ENCODE measurements around the gene C2CD4A.

Gene C2CD4A

DNA sequence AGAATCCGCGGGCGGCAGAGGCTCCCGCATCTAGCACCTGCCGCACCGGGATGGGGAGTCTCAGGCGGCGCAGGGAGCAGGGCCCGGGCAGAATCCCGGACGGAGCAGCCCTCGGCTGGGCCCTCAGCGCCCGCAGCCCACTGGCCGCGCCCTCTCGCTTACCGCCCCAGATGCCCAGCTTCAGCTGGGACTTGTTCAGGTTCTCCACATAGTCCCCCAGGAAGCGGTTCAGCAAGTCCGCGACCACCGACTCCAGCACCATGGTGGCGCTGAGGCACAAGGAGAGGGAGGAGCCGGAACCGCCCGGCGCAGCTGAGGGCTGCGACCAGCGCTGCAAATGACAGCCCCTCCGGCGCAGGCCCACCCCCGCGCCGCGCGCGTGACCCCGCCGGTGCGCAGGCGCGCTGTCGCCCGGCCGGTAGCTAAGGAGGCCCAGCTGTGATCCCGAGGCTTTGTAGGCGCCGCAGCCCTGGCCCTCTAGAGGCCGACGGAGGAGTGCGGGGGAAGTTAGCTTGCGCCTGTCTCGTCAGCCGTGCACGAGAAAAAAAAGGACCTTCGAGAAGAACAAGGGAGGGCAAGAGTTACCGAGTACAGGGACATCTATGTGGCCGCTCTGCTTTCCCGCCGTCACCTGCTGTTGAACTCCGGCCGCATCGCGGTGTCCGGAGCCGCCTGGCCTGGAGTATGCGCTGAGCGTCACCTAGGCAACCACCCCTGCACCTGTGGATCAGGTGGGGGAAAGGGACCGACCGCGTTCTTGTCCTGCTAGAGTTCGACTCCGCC lies 6.5 kb upstream of the C2CD4A start, which contains the start of gene VPS13C:
Gene VPS13C, minus strand, starts transcription at position 335 of the 783 bp plus-strand sequence. Its CDS starts 73 bp downstream, at position 262.
- DNase-seq, result peak; percentile 95

- no peak for DNase-seq
Measured at GRCh38 chr15:62060896-62061280, 5.9 kb upstream of the C2CD4A start.

DNA sequence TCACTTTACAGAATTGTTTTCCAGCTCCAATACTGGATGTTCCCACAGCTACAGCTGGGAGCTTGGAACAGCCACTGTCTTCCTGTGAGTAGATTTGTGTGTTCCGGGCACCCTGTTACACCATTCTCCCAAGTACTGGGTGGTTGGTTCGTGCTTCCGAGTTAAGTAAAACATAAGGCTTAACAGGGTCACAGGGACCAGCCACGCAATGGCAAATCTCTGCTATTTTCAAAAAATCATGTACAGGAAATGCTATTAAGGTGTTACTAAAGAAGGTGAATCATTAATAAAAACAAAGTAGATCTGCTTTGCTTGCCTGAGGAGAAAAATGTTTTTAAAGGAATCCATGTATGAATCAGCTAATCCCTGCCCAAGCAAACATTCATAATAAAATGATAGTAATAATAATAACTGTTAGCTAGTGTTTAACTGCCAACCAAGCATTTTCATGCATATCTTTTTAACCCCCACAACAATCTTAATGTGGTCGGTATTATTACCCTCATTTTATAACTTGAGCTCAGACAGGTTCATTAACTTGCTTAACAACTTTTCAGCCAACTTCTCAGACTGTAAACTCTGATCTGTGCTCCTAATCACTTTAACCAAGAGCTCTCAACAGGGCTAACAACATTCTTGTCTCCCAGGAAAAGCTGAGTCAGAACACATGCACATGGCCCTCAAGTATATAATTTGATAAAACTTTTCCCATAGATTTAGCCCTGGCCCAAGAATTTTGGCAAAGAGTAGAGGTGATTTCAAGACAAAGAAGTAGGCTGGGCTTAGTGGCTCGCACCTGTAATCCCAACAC lies 2.7 kb upstream of the C2CD4A start:
- DNase-seq, result no peak

GRCh38 chr15:62067448-62068044 lies 769 bp downstream of the C2CD4A start:
- DNase-seq, result peak; percentile 30

DNA sequence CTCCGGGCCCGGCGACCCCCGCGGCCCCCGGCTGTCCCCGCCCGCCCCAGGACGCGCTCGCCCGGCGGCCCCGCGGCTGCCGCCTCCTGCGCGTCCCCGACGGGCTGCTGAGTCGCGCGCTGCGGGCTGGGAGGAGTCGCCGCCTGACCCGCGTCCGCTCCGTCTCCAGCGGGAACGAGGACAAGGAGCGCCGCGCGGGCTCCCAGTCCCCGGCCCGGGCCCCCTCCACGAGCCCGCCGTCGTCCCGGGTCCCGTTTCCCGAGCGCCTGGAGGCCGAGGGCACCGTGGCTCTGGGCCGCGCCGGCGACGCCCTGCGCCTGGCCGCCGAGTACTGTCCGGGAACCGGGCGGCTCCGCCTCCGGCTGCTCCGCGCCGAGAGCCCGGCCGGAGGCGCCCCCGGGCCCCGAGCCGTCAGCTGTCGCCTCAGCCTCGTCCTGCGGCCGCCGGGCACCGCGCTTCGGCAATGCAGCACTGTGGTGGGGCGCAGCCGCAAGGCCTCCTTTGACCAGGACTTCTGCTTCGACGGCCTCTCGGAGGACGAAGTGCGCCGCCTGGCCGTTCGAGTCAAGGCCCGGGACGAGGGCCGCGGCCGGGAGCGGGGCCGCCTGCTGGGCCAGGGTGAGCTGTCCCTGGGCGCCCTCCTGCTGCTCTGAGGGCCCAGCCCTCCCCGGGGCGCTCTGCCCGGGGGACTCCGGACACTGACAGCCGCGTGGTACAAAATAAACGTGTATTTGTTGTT lies 1.5 kb downstream of the C2CD4A start:
- DNase-seq, result peak; percentile 47

DNA sequence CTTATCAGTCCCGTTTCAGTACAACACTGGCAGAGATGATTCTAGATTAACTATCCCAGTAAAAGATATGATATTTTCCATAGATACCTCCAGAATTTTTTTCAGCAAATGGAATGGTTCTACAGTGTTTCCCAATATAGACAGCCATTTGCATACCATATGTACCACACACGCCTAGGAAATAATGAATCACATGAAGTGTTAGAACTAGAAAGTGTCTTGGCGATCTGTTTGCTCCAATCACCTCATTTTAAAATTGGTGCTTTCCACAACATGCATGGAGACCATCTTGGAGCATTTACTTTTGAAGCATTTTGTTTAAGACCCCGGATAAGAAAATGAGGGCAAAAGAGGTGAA lies 2.0 kb downstream of the C2CD4A start:
- DNase-seq, result no peak

GRCh38 chr15:62069551-62069950 lies 2.8 kb downstream of the C2CD4A start:
- no peak for DNase-seq

DNA sequence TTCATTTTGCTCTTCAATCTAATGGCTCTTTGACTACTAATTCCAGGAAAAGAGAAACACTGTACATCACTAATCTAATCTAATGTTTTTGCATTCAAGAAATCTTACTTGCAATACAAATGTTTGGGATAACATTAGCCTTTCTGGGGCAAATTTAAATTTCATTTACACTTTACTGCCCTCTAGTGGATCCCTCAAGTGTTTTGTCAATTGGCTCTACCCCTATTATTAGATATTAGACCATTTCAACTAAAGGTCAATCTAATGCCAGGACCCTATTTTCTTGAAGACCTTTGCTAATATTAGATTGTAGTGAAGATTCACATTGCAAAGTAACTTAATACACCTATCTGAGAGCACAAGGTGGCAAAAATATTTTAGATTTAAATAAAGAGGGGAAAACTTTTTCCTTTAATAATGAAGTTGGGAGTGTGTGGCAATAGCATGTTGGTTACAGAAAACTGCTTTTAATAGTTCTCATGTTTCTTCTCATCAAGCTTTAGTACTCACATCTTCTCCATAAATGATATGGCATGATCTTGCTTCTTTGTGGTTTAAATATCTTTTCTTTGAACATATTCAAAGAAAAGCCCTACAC lies 5.0 kb downstream of the C2CD4A start:
- no peak for DNase-seq

DNA sequence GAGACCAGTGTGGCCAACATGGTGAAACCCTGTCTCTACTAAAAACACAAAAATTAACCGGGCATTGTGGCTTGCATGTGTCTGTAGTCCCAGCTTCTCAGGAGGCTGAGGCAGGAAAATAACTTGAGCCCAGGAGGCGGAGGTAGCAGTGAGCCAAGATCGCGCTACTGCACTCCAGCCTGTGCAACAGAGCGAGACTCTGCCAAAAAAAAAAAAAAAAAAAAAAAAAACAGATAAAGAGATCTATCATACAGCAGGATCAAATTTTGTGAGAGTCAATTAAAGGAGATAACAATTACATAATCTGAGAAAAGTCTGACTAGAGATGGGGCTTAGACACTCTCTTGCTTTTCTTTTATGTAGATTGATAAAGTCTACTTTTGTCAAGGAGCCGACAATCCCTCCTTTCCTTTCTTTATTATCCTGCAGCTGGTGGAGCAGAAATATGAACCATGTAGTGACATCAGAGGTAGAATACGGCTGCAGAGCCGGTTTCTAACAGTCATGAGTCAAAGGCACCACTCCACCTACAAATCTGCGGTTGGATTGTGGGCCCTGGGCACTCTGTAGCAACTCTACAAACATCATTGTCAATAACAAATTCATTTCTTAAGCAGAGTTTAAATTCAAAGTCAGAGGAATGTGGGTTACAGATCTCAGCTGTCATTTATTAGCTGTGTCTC lies 9.0 kb downstream of the C2CD4A start:
- DNase-seq, result no peak

DNA sequence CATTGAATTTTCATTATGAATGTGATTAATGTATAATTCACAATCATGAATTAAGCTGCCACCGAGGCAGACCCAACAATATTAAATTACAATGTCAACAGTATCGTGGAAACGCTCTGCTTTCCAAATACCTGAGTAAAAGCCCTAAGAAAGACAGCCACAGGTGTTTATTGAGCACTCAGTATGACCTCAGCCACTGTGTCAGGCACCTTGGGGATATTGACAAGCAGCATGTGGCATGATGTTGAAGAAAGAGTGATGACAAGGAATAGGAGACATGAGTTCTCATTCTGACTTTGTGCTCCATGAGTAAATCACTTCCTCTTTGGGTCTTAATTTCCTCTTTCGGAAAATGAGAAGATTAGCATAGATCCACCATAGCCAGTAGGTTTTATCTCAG lies 12.8 kb downstream of the C2CD4A start:
- DNase-seq, result no peak

- no peak for DNase-seq
Measured at GRCh38 chr15:62083194-62084154, 16.7 kb downstream of the C2CD4A start.

DNA sequence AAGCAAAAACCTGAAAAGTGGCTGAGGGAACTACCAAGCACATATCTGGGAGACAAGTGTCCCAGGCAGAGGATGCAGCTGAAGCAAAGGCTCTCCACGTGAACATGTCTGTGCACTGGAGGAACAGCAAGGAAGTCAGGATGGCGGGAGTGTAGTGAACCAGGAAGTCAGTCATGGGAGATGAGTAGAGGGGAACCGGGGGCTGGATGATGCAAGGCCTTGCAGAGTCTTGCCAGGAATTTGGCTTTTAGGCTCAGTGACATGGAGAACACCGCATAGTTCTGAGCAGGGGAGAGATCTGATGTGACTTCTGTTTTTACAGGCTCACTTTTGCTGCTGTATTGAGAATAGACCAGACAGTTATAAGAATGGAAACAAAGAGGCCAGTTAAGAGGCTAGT lies 19.0 kb downstream of the C2CD4A start:
- no peak for DNase-seq

- DNase-seq, result peak; percentile 45
Measured at GRCh38 chr15:62087671-62088352, 21.0 kb downstream of the C2CD4A start.

DNA sequence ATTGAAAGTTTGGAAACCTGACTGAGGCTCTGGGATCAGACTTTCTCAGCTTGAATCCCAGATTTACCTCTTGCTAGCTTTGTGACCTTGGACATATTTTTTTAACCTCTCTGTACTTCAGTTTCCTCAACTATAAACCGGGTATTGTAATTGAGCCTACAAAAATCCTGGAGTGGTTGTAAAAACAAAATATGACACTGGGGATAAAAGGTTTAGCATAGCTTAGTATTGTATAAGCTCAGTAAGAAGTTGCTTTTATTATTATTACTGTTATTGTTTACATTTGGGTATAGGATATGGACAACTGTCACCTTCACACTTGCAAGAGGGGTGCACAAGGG lies 21.5 kb downstream of the C2CD4A start:
- DNase-seq, result no peak

DNA sequence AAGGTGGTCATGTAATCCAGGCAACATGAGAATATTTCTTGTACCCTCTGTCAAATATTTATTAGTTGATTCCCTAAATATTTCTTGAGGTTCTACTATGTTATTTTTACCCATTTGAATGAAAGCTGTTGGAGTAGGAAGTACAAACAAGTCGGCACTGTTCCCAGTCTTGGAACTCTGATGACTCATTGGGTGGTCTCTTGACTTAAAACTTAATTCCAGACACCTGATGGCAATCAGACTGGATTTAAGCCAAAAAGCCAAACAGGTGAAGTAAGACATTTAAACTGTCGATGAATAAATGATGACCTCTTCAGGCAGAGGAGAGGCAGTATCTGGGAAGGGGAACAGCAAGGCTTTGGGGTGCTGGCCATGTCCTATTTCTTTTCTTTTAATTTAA lies 22.8 kb downstream of the C2CD4A start:
- DNase-seq, result no peak

GRCh38 chr15:62090988-62091387 lies 24.2 kb downstream of the C2CD4A start:
- no peak for DNase-seq

- no peak for DNase-seq
Measured at GRCh38 chr15:62093809-62094208, 27.0 kb downstream of the C2CD4A start.

GRCh38 chr15:62094388-62094787 lies 27.6 kb downstream of the C2CD4A start:
- no peak for DNase-seq

DNA sequence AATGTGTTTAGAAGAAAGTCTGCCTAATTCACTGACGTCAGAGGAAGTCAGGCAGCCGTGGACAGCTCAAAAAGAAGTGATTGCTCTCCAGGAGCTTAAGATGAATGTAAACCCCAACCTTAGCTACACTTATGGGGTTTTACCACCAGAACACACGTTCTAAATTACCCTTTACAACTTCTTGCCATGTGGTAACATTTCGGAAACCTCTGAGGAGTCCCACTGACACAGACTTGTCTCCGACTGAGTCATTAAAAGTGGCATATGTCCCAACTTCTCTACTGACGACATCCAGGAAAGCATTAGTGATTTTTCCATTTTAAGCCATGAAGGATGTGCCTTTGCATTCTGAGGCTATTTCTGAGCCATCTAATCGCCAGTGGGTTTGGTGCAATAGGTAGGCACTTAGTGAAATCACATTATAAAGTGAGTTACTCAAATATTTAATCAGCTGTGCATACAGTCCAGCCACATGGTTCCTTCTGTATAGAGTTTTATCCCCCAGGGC lies 32.4 kb downstream of the C2CD4A start:
- DNase-seq, result no peak

- DNase-seq, result no peak
Measured at GRCh38 chr15:62103431-62103830, 36.7 kb downstream of the C2CD4A start.

All from right hindlimb (tissue), 1 donor.